IPS DF 19.7 (cell line): ENCODE data around the gene SLC22A13.
"Not testable (repeated sequence)": the region's sequence is repeated elsewhere in the genome, so short reads cannot be mapped to it uniquely, and the experiment has no call there.

Experiments used
- DNase-seq: peaks from one replicate; pipeline ENCODE4 v3.0.0-alpha.2; 2013; ENCODE audit warnings: low read depth, low spot score

The SLC22A13 gene

GRCh38 chr3:38265604-38266307, at the start of gene SLC22A13:
SLC22A13 (plus strand) TSS chr3:38265812; CDS start chr3:38265861, 49 bp downstream.
- no peak for DNase-seq

- no peak for DNase-seq
These were observed 45.9 kb upstream of the SLC22A13 start for GRCh38 chr3:38219609-38220197.

GRCh38 chr3:38221005-38221404, 44.6 kb upstream of the SLC22A13 start:
- no peak for DNase-seq

GRCh38 chr3:38222032-38222634, 43.5 kb upstream of the SLC22A13 start:
- no peak for DNase-seq

GRCh38 chr3:38224357-38224756, 41.3 kb upstream of the SLC22A13 start:
- DNase-seq: no peak

GRCh38 chr3:38226273-38226672, 39.3 kb upstream of the SLC22A13 start:
- no peak for DNase-seq

- DNase-seq: no peak
These were observed 37.6 kb upstream of the SLC22A13 start for GRCh38 chr3:38227989-38228388.

- no peak for DNase-seq
These were observed 36.6 kb upstream of the SLC22A13 start for GRCh38 chr3:38229036-38229435.

- no peak for DNase-seq
These were observed 32.9 kb upstream of the SLC22A13 start for GRCh38 chr3:38232701-38233100.

- no peak for DNase-seq
These were observed 30.1 kb upstream of the SLC22A13 start for GRCh38 chr3:38235466-38235865.

- no peak for DNase-seq
These were observed 27.1 kb upstream of the SLC22A13 start for GRCh38 chr3:38238416-38239008.

GRCh38 chr3:38242812-38243211, 22.8 kb upstream of the SLC22A13 start:
- DNase-seq: not testable (repeated sequence)

GRCh38 chr3:38245930-38246329, 19.7 kb upstream of the SLC22A13 start:
- DNase-seq: no peak

GRCh38 chr3:38247366-38248035, 18.1 kb upstream of the SLC22A13 start:
- no peak for DNase-seq

GRCh38 chr3:38250198-38250597, 15.4 kb upstream of the SLC22A13 start:
- DNase-seq: no peak

- DNase-seq: no peak
These were observed 14.4 kb upstream of the SLC22A13 start for GRCh38 chr3:38251197-38251596.

- DNase-seq: no peak
These were observed 11.9 kb upstream of the SLC22A13 start for GRCh38 chr3:38253704-38254103.

GRCh38 chr3:38254872-38255271, 10.7 kb upstream of the SLC22A13 start:
- no peak for DNase-seq

- DNase-seq: no peak
These were observed 10.0 kb upstream of the SLC22A13 start for GRCh38 chr3:38255627-38256026.

- no peak for DNase-seq
These were observed 8.0 kb upstream of the SLC22A13 start for GRCh38 chr3:38257583-38257982.

- DNase-seq: no peak
These were observed 5.1 kb upstream of the SLC22A13 start for GRCh38 chr3:38260474-38260873.

- DNase-seq: no peak
These were observed 1.2 kb upstream of the SLC22A13 start for GRCh38 chr3:38264353-38264771.
